H9 (cell line): ENCODE measurements around the gene TBX19. TPM values are rescaled to one million over a fixed set of nuclear protein-coding genes. Genes with fewer than 3 reads are reported as not detected.

Experiments
- DNase-seq: peaks from one replicate; pipeline ENCODE4 v3.0.0-alpha.2; 2017
- H2AFZ ChIP-seq: one replicate; pipeline ENCODE4 v1.6.1; 2013; ENCODE audit warnings: mild to moderate bottlenecking, low read length, control low read depth, moderate library complexity
- H2AK5ac ChIP-seq: 2 replicates; pipeline ENCODE4 v1.6.1; 2013; ENCODE audit warnings: low read length, control low read depth, mixed read lengths; ENCODE audit not compliant: insufficient read length
- H2BK120ac ChIP-seq: one replicate; pipeline ENCODE4 v1.6.1; 2013; ENCODE audit warnings: low read depth, mild to moderate bottlenecking, low read length, control low read depth, inconsistent platforms; ENCODE audit not compliant: poor library complexity, severe bottlenecking
- H2BK12ac ChIP-seq: 2 replicates; pipeline ENCODE4 v1.6.1; 2013; ENCODE audit warnings: low read length, control low read depth, mixed read lengths, low read depth; ENCODE audit not compliant: insufficient read length
- H2BK15ac ChIP-seq: 2 replicates; pipeline ENCODE4 v1.6.1; 2013; ENCODE audit warnings: low read depth, low read length, control low read depth
- H2BK20ac ChIP-seq: one replicate; pipeline ENCODE4 v1.6.1; 2013; ENCODE audit warnings: low read depth, mild to moderate bottlenecking, low read length, control low read depth, inconsistent platforms; ENCODE audit not compliant: poor library complexity, severe bottlenecking
- H2BK5ac ChIP-seq: 2 replicates; pipeline ENCODE4 v1.6.1; 2013; ENCODE audit warnings: low read length, control low read depth, mixed read lengths; ENCODE audit not compliant: insufficient read length
- H3K14ac ChIP-seq: 2 replicates; pipeline ENCODE4 v1.6.1; 2013; ENCODE audit warnings: low read length, control low read depth; ENCODE audit not compliant: insufficient read depth
- H3K18ac ChIP-seq: 2 replicates; pipeline ENCODE4 v1.6.1; 2013; ENCODE audit warnings: low read depth, mild to moderate bottlenecking, mixed read lengths, low read length, control low read depth; ENCODE audit not compliant: insufficient read length
- H3K23ac ChIP-seq: 2 replicates; pipeline ENCODE4 v1.6.1; 2013; ENCODE audit warnings: low read length, control low read depth, mixed read lengths, low read depth; ENCODE audit not compliant: insufficient read length
- H3K23me2 ChIP-seq: 2 replicates; pipeline ENCODE4 v1.6.1; 2013; ENCODE audit warnings: low read depth, mild to moderate bottlenecking, mixed read lengths, low read length, control low read depth; ENCODE audit not compliant: insufficient read length, poor library complexity, severe bottlenecking
- H3K27ac ChIP-seq: 2 replicates; pipeline ENCODE4 v1.5.1; 2013; ENCODE audit warnings: low read length, control low read depth, mixed read lengths, low read depth; ENCODE audit not compliant: insufficient read length
- H3K27me3 ChIP-seq: 2 replicates; pipeline ENCODE4 v1.6.1; 2013; ENCODE audit warnings: low read length, control low read depth, inconsistent platforms; ENCODE audit not compliant: insufficient read depth
- H3K4ac ChIP-seq: 2 replicates; pipeline ENCODE4 v1.6.1; 2013; ENCODE audit warnings: low read depth, mild to moderate bottlenecking, control low read depth, inconsistent platforms, low read length, moderate library complexity
- H3K4me1 ChIP-seq: 2 replicates; pipeline ENCODE4 v1.6.1; 2013; ENCODE audit warnings: low read length, control low read depth, inconsistent platforms; ENCODE audit not compliant: insufficient read depth
- H3K4me2 ChIP-seq: 2 replicates; pipeline ENCODE4 v1.6.1; 2013; ENCODE audit warnings: low read length, control low read depth, mixed read lengths; ENCODE audit not compliant: insufficient read length, insufficient read depth
- H3K56ac ChIP-seq: 2 replicates; pipeline ENCODE4 v1.6.1; 2013; ENCODE audit warnings: low read depth, mild to moderate bottlenecking, mixed read lengths, low read length, control low read depth; ENCODE audit not compliant: insufficient read length
- H3K79me1 ChIP-seq: 2 replicates; pipeline ENCODE4 v1.6.1; 2013; ENCODE audit warnings: low read depth, mild to moderate bottlenecking, moderate library complexity, low read length, control low read depth, inconsistent platforms; ENCODE audit not compliant: insufficient read depth, poor library complexity, severe bottlenecking
- H3K79me2 ChIP-seq: 2 replicates; pipeline ENCODE4 v1.6.1; 2013; ENCODE audit warnings: low read length, control low read depth, inconsistent platforms; ENCODE audit not compliant: insufficient read depth
- H3K9ac ChIP-seq: 2 replicates; pipeline ENCODE4 v1.6.1; 2013; ENCODE audit warnings: low read length, control low read depth, mixed read lengths; ENCODE audit not compliant: insufficient read length; ENCODE audit errors: extremely low read depth
- H3K9me3 ChIP-seq: one replicate; pipeline ENCODE4 v1.6.1; 2013; ENCODE audit warnings: low read depth, low read length, inconsistent platforms; ENCODE audit not compliant: control insufficient read depth
- H3T11ph ChIP-seq: one replicate; pipeline ENCODE4 v1.6.1; 2013; ENCODE audit warnings: mild to moderate bottlenecking, low read length, control low read depth, inconsistent platforms
- H4K20me1 ChIP-seq: one replicate; pipeline ENCODE4 v1.6.1; 2013; ENCODE audit not compliant: control insufficient read depth, insufficient read length, insufficient read depth
- H4K5ac ChIP-seq: 2 replicates; pipeline ENCODE4 v1.6.1; 2013; ENCODE audit warnings: low read depth, mild to moderate bottlenecking, mixed read lengths, low read length, control low read depth; ENCODE audit not compliant: insufficient read length
- H4K8ac ChIP-seq: replicated peaks from 2 replicates; pipeline ENCODE4 v1.6.1; 2013; ENCODE audit warnings: low read length, control low read depth, mixed read lengths, low read depth; ENCODE audit not compliant: insufficient read length
- H4K91ac ChIP-seq: 2 replicates; pipeline ENCODE4 v1.6.1; 2013; ENCODE audit warnings: low read depth, mild to moderate bottlenecking, moderate library complexity, mixed read lengths, low read length, control low read depth; ENCODE audit not compliant: insufficient read length
- H3K27ac Mint-ChIP-seq, 3 experiments: 2 replicates in 2 of 3; 3 replicates in 1 of 3; pipeline ENCODE4 v1.8.0; 2020 to 2021; ENCODE audit warnings: mixed read lengths in 3 of 3, mild to moderate bottlenecking in 1 of 3, moderate library complexity in 1 of 3
- H3K27me3 Mint-ChIP-seq: 2 replicates; pipeline ENCODE4 v1.8.0; 2021; ENCODE audit warnings: low read depth, mild to moderate bottlenecking, moderate library complexity, mixed read lengths
- H3K36me3 Mint-ChIP-seq, 3 experiments: 2 replicates in 2 of 3; 3 replicates in 1 of 3; pipeline ENCODE4 v1.8.0; 2020 to 2021; ENCODE audit warnings: low read depth in 3 of 3, mixed read lengths in 3 of 3; ENCODE audit not compliant: insufficient read depth in 1 of 3
- H3K4me1 Mint-ChIP-seq, 2 experiments: 2 replicates each; pipeline ENCODE4 v1.8.0; 2020; ENCODE audit warnings: mixed read lengths in 2 of 2
- H3K4me3 Mint-ChIP-seq, 2 experiments: 2 replicates in 1 of 2; 3 replicates in 1 of 2; pipeline ENCODE4 v1.8.0; 2020 to 2021; ENCODE audit warnings: mild to moderate bottlenecking in 2 of 2, mixed read lengths in 2 of 2, moderate library complexity in 1 of 2
- H3K9me3 Mint-ChIP-seq, 2 experiments: 2 replicates in 1 of 2; 3 replicates in 1 of 2; pipeline ENCODE4 v1.8.0; 2020; ENCODE audit warnings: mild to moderate bottlenecking in 2 of 2, mixed read lengths in 2 of 2, moderate library complexity in 1 of 2
- WGBS: extraction: QIAGEN DNeasy Blood & Tissue Kit; methylation state at CpG from one replicate; pipeline ENCODE4 v1.1.7; 2013; ENCODE audit warnings: missing lambda C conversion rate, low lambda C conversion rate, mixed read lengths; ENCODE audit not compliant: insufficient read length; ENCODE audit errors: extremely low coverage; 5-methylcytosine and 5-hydroxymethylcytosine counted together
- total RNA-seq: library from RNA; stranded (reverse); gene quantifications from 2 replicates; pipeline ENCODE4 v1.2.1, GENCODE V29; 2021
- TF ChIP-seq, protein P1 (sequence below): fragments of 200-600 bp; sonication (generic); conservative IDR thresholded peaks from 3 replicates; pipeline ENCODE4 v1.8.0; 2021; ENCODE audit warnings: antibody characterized with exemption, mild to moderate bottlenecking

The TBX19 gene
- total RNA-seq, 1 experiment from 2014 or later, result 0.48 TPM

DNA sequence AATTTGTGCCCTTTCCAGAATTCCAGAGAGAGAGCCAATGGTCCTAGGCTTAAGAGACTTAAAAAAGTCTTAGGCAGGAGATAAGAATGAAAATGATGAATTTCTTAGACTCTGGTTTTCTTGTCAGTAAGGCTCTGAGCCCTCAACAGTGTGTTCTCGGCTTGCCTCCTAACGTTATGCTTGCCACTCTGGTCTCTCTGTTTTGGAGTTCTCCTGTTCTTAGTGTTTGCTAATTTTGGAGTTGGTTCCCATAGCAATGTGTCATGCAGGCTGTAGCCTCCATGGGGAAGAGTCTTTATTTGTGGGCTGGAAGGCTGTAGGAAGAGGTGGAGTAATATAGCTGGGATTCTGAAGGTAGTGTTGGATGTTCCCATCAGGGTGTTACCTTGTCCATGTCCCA, 19.9 kb downstream of the TBX19 start:
- H3K79me2 ChIP-seq, result no peaks in the 10 kb centered on the region
- H3K9me3 Mint-ChIP-seq, result peaks cover 0 to 2% of the 10 kb centered on the region in 2 experiments; a peak in 1 of 5 replicates
- H3K4ac ChIP-seq, result no peak overlapping the region
- H4K8ac ChIP-seq, result no peak overlapping the region
- no peaks in the 10 kb centered on the region for H3K23me2 ChIP-seq
- H2BK120ac ChIP-seq, result no peak overlapping the region
- H4K5ac ChIP-seq, result no peak overlapping the region
- WGBS, result no CpG with 5 or more reads among the region's 2 CpGs
- H3K23ac ChIP-seq, result no peak overlapping the region
- H3K27ac ChIP-seq, result no peak overlapping the region
- H3K36me3 Mint-ChIP-seq, result no peaks in the 10 kb centered on the region; a peak in 1 of 7 replicates
- H3K4me3 Mint-ChIP-seq, result no peak overlapping the region
- no peaks in the 10 kb centered on the region for H4K20me1 ChIP-seq
- H4K91ac ChIP-seq, result no peak overlapping the region
- no peak overlapping the region for H2AFZ ChIP-seq
- no peak overlapping the region for H3T11ph ChIP-seq
- H3K9me3 ChIP-seq, result no peaks in the 10 kb centered on the region
- no peak overlapping the region for H2BK5ac ChIP-seq
- H3K56ac ChIP-seq, result no peak overlapping the region
- H2BK20ac ChIP-seq, result no peak overlapping the region
- H3K27me3 ChIP-seq, result no peaks in the 10 kb centered on the region
- H3K4me1 Mint-ChIP-seq, result peaks cover 7% of the 10 kb centered on the region in 2 experiments
- H2BK12ac ChIP-seq, result no peak overlapping the region
- no peaks in the 10 kb centered on the region; the same call in 1 of the 2 replicates for H3K4me1 ChIP-seq
- no peaks in the 10 kb centered on the region for H3K79me1 ChIP-seq
- H3K18ac ChIP-seq, result no peak overlapping the region
- DNase-seq, result no peak
- TF ChIP-seq, protein P1, sequence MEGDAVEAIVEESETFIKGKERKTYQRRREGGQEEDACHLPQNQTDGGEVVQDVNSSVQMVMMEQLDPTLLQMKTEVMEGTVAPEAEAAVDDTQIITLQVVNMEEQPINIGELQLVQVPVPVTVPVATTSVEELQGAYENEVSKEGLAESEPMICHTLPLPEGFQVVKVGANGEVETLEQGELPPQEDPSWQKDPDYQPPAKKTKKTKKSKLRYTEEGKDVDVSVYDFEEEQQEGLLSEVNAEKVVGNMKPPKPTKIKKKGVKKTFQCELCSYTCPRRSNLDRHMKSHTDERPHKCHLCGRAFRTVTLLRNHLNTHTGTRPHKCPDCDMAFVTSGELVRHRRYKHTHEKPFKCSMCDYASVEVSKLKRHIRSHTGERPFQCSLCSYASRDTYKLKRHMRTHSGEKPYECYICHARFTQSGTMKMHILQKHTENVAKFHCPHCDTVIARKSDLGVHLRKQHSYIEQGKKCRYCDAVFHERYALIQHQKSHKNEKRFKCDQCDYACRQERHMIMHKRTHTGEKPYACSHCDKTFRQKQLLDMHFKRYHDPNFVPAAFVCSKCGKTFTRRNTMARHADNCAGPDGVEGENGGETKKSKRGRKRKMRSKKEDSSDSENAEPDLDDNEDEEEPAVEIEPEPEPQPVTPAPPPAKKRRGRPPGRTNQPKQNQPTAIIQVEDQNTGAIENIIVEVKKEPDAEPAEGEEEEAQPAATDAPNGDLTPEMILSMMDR, result no peak
- H2BK15ac ChIP-seq, result no peak overlapping the region
- no peak overlapping the region for H3K14ac ChIP-seq
- no peak overlapping the region; a peak in 1 of 7 replicates for H3K27ac Mint-ChIP-seq
- no peak overlapping the region for H3K9ac ChIP-seq
- no peaks in the 10 kb centered on the region for H3K27me3 Mint-ChIP-seq
- H2AK5ac ChIP-seq, result no peak overlapping the region
- H3K4me2 ChIP-seq, result no peak overlapping the region
